Spinal cord (tissue), 10 donors: ENCODE results near the gene VWA5B2. TPM values are rescaled to one million over a fixed set of nuclear protein-coding genes. Genes with fewer than 3 reads are reported as not detected.
A peak's percentile ranks its signal among the peaks of the same experiment; 100 is the strongest.

Experiments used
- DNase-seq, 6 donors: peaks; one replicate each; pipeline versions ENCODE4 v3.0.0 to v3.0.0-alpha.2; 2013 to 2015; ENCODE audit warnings: low spot score in 6 of 6, low read depth in 4 of 6
- H3K27ac ChIP-seq: one replicate; pipeline ENCODE4 v1.5.1; 2013; ENCODE audit warnings: low read depth, low read length, control low read depth
- H3K27me3 ChIP-seq: one replicate; pipeline ENCODE4 v1.6.1; 2013; ENCODE audit warnings: low read length; ENCODE audit not compliant: control insufficient read depth, insufficient read depth
- H3K36me3 ChIP-seq: one replicate; pipeline ENCODE4 v1.6.1; 2013; ENCODE audit warnings: low read length; ENCODE audit not compliant: control insufficient read depth, insufficient read depth
- H3K4me1 ChIP-seq: one replicate; pipeline ENCODE4 v1.6.1; 2013; ENCODE audit warnings: low read length; ENCODE audit not compliant: control insufficient read depth, insufficient read depth
- H3K4me3 ChIP-seq: one replicate; pipeline ENCODE4 v1.5.1; 2013; ENCODE audit warnings: low read depth, low read length, control low read depth
- H3K9me3 ChIP-seq: one replicate; pipeline ENCODE4 v1.6.1; 2013; ENCODE audit warnings: low read length; ENCODE audit not compliant: control insufficient read depth, insufficient read depth
- WGBS: methylation state at CpG from one replicate; pipeline ENCODE4 v1.1.5; 2013; ENCODE audit warnings: missing lambda C conversion rate; ENCODE audit not compliant: insufficient coverage; 5-methylcytosine and 5-hydroxymethylcytosine counted together
- polyA plus RNA-seq, 2 donors: library from polyadenylated mRNA; unstranded; fragments of 120-200 nt; gene quantifications; one replicate each; pipeline ENCODE4 v1.2.1, GENCODE V29; 2013; ENCODE audit not compliant: insufficient read length in 2 of 2
- total RNA-seq, 2 donors: library from RNA; depleted of rRNA in 1 of 2; stranded (reverse); fragments of 120-200 nt in 1 of 2; fragments of >200 nt in 1 of 2; gene quantifications; one replicate each; pipeline versions ENCODE4 v1.2.3 to v1.2.4, GENCODE V29; 2013 to 2014
- donor health status: healthy.

Gene VWA5B2
- total and polyA plus RNA-seq, 4 donors = 4.6 to 55.5 (median 24.2) TPM

DNA sequence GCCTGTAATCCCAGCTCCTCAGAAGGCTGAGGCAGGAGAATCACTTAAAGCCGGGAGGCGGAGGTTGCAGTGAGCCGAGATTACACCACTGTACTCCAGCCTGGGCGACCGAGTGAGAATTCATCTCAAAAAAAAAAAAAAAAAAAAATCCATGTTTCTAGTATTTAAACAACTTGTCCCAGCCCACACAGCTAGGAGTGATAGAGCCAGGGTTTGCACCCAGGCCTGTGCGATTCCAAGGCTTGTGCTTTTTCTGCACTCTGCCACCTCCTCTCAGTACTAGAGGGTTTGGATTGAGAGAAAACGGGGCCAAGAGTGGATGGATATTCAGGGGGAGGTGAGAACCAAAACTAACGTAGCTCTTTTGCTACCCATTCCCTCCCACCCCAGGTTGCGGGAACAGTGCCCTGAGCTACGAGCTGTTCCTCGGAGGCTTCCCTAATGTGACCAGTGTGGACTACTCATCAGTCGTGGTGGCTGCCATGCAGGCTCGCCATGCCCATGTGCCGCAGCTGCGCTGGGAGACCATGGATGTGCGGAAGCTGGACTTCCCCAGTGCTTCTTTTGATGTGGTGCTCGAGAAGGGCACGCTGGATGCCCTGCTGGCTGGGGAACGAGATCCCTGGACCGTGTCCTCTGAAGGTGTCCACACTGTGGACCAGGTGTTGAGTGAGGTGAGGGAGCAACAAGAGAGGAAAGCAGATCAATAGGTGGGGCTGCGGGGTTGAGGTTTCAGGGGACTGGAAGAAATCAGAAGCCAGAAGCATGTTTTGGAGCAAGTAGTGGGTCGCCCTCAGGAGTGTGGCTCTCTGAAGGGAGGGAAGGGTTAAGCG is 27.9 kb downstream of the VWA5B2 start:
- WGBS = 89% methylated on average over 17 of the region's 23 CpGs
- H3K4me3 ChIP-seq = no peak overlapping the region
- H3K4me1 ChIP-seq = peaks cover 33% of the 10 kb centered on the region
- no peak overlapping the region for H3K27ac ChIP-seq
- H3K27me3 ChIP-seq = peaks cover 20% of the 10 kb centered on the region
- H3K36me3 ChIP-seq = peaks cover 9% of the 10 kb centered on the region
- no peaks in the 10 kb centered on the region for H3K9me3 ChIP-seq
- DNase-seq = no peak

GRCh38 chr3:184258926-184259325 is 29.5 kb downstream of the VWA5B2 start:
- H3K4me3 ChIP-seq = peak overlapping the region; percentile 18
- no peaks in the 10 kb centered on the region for H3K9me3 ChIP-seq
- 92% methylated on average over 4 of the region's 5 CpGs for WGBS
- no peak for DNase-seq
- H3K4me1 ChIP-seq = peaks cover 41% of the 10 kb centered on the region
- H3K27me3 ChIP-seq = peaks cover 26% of the 10 kb centered on the region
- H3K36me3 ChIP-seq = peaks cover 9% of the 10 kb centered on the region
- H3K27ac ChIP-seq = no peak overlapping the region

DNA sequence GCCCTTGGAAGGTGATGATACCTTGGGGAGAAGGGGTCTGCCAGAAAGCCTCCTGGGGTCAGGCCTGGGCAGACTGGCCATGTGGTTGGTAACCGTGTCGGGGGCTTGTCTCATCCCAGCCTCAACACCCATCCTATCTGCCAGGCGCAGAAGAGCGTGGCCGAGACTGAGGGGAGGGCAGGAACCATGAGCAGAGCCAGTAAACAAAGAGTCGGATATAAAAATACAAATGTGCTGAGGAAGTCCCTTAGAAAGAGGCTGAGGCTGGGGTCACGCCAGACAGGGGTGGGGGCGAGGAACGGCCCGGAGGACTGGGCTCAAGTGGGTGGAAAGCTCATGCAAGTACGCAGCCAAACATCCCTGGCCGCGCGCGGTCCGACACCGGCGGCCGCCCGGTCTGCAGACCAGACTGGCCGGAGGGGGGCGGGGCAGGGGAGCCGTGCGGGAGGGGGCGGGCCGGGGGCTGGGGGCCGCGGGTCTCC is 30.1 kb downstream of the VWA5B2 start:
- Histone ChIP-seq H3K9me3 (no peaks in the 10 kb centered on the region), H3K4me3 (peak overlapping the region; percentile 18), H3K27me3 (peaks cover 26% of the 10 kb centered on the region), H3K36me3 (peaks cover 9% of the 10 kb centered on the region), H3K4me1 (peaks cover 41% of the 10 kb centered on the region), H3K27ac (no peak overlapping the region)
- 5% methylated on average over 22 of the region's 28 CpGs for WGBS
- peak in 1 of 6 donors; percentile 7 for DNase-seq

DNA sequence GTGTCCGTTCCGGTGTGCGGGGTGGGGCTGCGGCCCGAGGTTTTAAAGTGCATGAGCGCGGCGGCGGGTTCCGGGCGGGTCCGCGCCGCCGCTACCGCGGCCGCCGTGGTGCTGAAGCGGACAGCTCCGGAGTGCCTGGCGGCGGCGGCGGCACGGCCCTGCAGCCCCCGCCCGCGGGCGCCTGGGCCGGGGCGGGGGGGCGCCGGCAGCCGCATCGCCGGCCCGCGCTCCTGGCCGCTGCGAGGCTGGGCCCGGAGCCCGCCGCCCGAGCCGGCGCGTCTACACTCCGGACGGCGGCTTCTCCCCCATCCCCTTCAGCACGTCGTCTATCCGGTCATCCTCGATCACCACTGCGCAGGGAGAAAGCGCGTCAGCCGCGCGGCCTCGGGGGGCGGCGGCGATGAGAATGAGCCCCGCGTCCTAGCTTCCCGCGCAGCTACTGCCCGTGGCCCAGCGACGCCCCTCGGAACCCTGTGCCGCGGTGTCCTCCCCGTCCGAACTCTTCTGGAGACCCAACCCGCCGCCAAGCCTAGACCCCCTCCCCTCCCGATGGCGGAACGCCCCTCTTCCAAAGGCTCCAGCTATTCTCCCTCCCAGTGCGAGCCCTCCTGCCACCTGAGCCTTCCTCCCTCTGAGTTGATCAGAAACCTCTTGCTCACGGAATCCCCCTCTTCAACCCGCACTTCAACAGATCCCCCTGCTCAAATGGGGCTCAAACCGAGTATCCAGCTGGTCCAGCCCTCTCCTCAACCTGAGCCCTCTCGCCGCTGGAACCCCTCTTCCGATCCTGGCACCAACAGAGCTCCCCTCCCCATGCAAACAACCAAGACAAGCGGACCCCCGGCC is 30.7 kb downstream of the VWA5B2 start:
- peak in 2 of 6 donors; percentile 52 to 60 for DNase-seq
- H3K36me3 ChIP-seq = peaks cover 9% of the 10 kb centered on the region
- no peak overlapping the region for H3K27ac ChIP-seq
- no peaks in the 10 kb centered on the region for H3K9me3 ChIP-seq
- WGBS = under 1% methylated on average over 91 of the region's 91 CpGs
- peak overlapping the region; percentile 50 for H3K4me3 ChIP-seq
- H3K27me3 ChIP-seq = peaks cover 26% of the 10 kb centered on the region
- H3K4me1 ChIP-seq = peaks cover 41% of the 10 kb centered on the region

- under 1% methylated on average over 49 of the region's 49 CpGs for WGBS
- DNase-seq = peak in 2 of 6 donors; percentile 29 to 43
- H3K27me3 ChIP-seq = peaks cover 26% of the 10 kb centered on the region
- peaks cover 41% of the 10 kb centered on the region for H3K4me1 ChIP-seq
- H3K4me3 ChIP-seq = peak overlapping the region; percentile 50
- peaks cover 9% of the 10 kb centered on the region for H3K36me3 ChIP-seq
- no peak overlapping the region for H3K27ac ChIP-seq
- no peaks in the 10 kb centered on the region for H3K9me3 ChIP-seq
Observed at GRCh38 chr3:184260724-184261269, 31.4 kb downstream of the VWA5B2 start.

- Histone ChIP-seq H3K9me3 (no peaks in the 10 kb centered on the region), H3K4me3 (peak within 1 kb of the TSS; percentile 54), H3K4me1 (peaks cover 41% of the 10 kb centered on the region), H3K36me3 (peaks cover 9% of the 10 kb centered on the region), H3K27ac (peak within 1 kb of the TSS; percentile 25), H3K27me3 (peaks cover 26% of the 10 kb centered on the region)
- WGBS = 0% methylated on average over 51 of the region's 67 CpGs
- DNase-seq = peak in 2 of 6 donors; percentile 78 to 91
Observed at GRCh38 chr3:184261270-184261853, 32.0 kb downstream of the VWA5B2 start, which contains the start of gene CAMK2N2. CAMK2N2 (minus strand) TSS chr3:184261553; CDS start chr3:184261285, 268 bp downstream.

- under 1% methylated on average over 47 of the region's 66 CpGs for WGBS
- H3K4me3 ChIP-seq = peak overlapping the region; percentile 54
Observed at GRCh38 chr3:184261854-184262763, 32.7 kb downstream of the VWA5B2 start.

GRCh38 chr3:184262764-184263179 is 33.4 kb downstream of the VWA5B2 start:
- Histone ChIP-seq H3K36me3 (peaks cover 5% of the 10 kb centered on the region), H3K4me3 (peak overlapping the region; percentile 12), H3K27me3 (peaks cover 26% of the 10 kb centered on the region), H3K9me3 (no peaks in the 10 kb centered on the region), H3K4me1 (peaks cover 41% of the 10 kb centered on the region), H3K27ac (no peak overlapping the region)
- 26% methylated on average over 7 of the region's 15 CpGs for WGBS
- DNase-seq = peak in 1 of 6 donors; percentile 32

More at GRCh38 chr3:184261854-184262763, 32.7 kb downstream of the VWA5B2 start:
- H3K27ac ChIP-seq = peak overlapping the region; percentile 25
- peaks cover 26% of the 10 kb centered on the region for H3K27me3 ChIP-seq
- DNase-seq = peak in 1 of 6 donors; percentile 84
- H3K9me3 ChIP-seq = no peaks in the 10 kb centered on the region
- peaks cover 9% of the 10 kb centered on the region for H3K36me3 ChIP-seq
- H3K4me1 ChIP-seq = peaks cover 41% of the 10 kb centered on the region
